Measurements from ENCODE around the gene EPHB6. TPM values are rescaled to one million over a fixed set of nuclear protein-coding genes. Genes with fewer than 3 reads are reported as not detected.

Gene EPHB6
- polyA plus RNA-seq, 1 donor from 2014 or later = 37.6 TPM

DNA sequence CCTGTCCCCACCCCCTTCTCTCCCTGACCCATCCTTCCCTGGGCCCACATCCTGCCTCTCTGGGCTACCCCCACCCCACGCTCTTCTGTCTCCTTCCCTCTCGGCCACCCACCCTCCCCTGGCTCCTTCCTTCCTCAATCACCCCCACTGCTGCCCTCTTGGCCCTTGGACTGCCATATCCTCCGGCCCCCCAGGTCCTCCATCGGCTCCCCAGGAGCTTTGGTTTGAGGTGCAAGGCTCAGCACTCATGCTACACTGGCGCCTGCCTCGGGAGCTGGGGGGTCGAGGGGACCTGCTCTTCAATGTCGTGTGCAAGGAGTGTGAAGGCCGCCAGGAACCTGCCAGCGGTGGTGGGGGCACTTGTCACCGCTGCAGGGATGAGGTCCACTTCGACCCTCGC, 10.9 kb downstream of the EPHB6 start:
- Mint-ChIP-seq H3K9me3 (no peaks in the 10 kb centered on the region), H3K27ac (no peak overlapping the region), H3K27me3 (no peaks in the 10 kb centered on the region), H3K4me3 (no peak overlapping the region), H3K4me1 (peaks cover 0 to 5% (median 0%) of the 10 kb centered on the region in 3 donors), H3K36me3 (peaks cover 10% of the 10 kb centered on the region)

DNA sequence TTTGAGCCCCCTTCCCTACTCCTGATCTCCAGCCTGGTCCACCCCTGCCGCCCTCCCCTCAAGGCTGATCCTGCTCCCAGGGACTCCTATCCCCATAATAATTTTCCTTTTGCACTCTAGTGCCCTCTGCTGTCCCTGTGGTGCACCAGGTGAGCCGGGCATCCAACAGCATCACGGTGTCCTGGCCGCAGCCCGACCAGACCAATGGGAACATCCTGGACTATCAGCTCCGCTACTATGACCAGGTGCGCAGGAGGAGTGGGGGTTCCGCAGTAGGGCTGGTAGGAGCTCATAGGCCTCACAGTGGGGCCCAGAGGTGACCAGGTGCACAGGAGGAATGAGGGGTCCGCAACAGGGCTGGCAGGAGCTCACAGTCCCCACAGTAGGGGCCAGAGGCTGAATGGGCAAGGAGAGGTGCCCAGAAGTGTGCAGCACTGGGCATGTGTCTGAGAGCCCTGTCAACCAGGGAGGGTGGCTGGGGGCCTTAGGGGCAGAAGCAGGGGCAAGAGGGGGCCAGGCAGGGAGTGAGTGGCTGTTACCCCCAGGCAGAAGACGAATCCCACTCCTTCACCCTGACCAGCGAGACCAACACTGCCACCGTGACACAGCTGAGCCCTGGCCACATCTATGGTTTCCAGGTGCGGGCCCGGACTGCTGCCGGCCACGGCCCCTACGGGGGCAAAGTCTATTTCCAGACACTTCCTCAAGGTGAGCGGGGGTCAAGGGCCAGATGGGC, 11.7 kb downstream of the EPHB6 start:
- Mint-ChIP-seq H3K27ac (no peak overlapping the region), H3K36me3 (peaks cover 10% of the 10 kb centered on the region), H3K4me3 (no peak overlapping the region), H3K27me3 (no peaks in the 10 kb centered on the region), H3K9me3 (no peaks in the 10 kb centered on the region), H3K4me1 (peaks cover 0 to 5% (median 0%) of the 10 kb centered on the region in 3 donors)

GRCh38 chr7:142867097-142867378, 12.2 kb downstream of the EPHB6 start:
- no peak overlapping the region for H3K27ac Mint-ChIP-seq
- peaks cover 7% of the 10 kb centered on the region for H3K36me3 Mint-ChIP-seq

DNA sequence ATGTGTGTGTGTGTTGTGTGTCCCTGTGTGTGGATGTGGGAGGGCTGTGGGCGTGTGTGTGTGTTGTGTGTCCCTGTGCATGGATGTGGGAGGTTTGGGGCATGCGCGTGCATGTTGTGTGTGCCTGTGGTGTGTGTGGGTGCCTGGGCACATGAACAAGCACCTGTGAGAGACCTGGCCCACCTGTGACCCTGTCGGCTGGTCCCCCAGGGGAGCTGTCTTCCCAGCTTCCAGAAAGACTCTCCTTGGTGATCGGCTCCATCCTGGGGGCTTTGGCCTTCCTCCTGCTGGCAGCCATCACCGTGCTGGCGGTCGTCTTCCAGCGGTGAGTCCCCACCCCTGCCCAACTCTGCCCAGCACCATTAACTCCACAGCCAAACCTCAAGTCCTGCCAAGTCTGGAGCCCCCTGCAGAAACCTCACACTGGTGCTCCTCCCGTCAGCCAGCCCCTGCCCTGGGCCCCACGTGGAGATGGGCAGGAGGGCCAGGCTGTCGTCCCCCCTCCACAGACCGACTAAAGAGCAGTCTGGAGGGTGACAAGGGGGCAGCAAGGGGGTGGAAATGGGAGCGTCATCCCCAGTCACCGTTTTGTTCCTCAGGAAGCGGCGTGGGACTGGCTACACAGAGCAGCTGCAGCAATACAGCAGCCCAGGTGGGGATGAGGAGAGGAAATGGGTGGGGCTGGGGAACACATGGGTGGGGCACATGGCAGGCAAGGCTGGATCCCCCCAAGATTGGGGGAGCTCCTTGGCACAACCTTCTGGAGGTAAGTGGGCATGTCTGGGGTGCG, 12.7 kb downstream of the EPHB6 start:
- Mint-ChIP-seq H3K36me3 (peaks cover 6% of the 10 kb centered on the region), H3K4me1 (peaks cover 0 to 5% (median 0%) of the 10 kb centered on the region in 3 donors), H3K9me3 (no peaks in the 10 kb centered on the region), H3K27ac (no peak overlapping the region), H3K4me3 (no peak overlapping the region), H3K27me3 (no peaks in the 10 kb centered on the region)

More at GRCh38 chr7:142867097-142867378, 12.2 kb downstream of the EPHB6 start:
- H3K9me3 Mint-ChIP-seq = no peaks in the 10 kb centered on the region
- peaks cover 0 to 5% (median 0%) of the 10 kb centered on the region in 3 donors for H3K4me1 Mint-ChIP-seq
- no peaks in the 10 kb centered on the region for H3K27me3 Mint-ChIP-seq
- H3K4me3 Mint-ChIP-seq = no peak overlapping the region

- peaks cover 1% of the 10 kb centered on the region for H3K36me3 Mint-ChIP-seq
- no peak overlapping the region for H3K4me3 Mint-ChIP-seq
- H3K27ac Mint-ChIP-seq = no peak overlapping the region
- peaks cover 0 to 2% (median 2%) of the 10 kb centered on the region in 3 donors for H3K4me1 Mint-ChIP-seq
- no peaks in the 10 kb centered on the region for H3K27me3 Mint-ChIP-seq
- no peaks in the 10 kb centered on the region for H3K9me3 Mint-ChIP-seq
Measured at GRCh38 chr7:142868188-142868985, 13.5 kb downstream of the EPHB6 start.

DNA sequence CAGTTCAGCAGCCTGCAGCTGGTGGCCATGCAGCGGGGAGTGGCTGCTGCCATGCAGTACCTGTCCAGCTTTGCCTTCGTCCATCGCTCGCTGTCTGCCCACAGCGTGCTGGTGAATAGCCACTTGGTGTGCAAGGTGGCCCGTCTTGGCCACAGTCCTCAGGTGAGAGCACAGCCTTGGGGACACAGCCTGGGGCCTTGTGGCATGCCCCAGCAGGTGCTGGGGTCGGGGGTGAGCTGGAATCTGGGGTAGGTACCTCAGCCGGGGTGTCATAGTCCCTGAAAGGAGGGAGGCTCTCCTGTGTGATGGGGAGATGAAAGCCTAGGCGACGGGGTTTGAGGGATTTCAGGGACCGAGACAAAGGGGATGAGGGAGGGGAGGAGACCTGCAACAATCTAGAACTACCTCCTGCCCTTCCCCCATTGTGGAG, 14.1 kb downstream of the EPHB6 start:
- Mint-ChIP-seq H3K27me3 (no peaks in the 10 kb centered on the region), H3K9me3 (no peaks in the 10 kb centered on the region), H3K36me3 (peaks cover 5% of the 10 kb centered on the region), H3K27ac (no peak overlapping the region), H3K4me3 (no peak overlapping the region), H3K4me1 (peaks cover 0 to 2% (median 2%) of the 10 kb centered on the region in 3 donors)

- Mint-ChIP-seq H3K36me3 (peaks cover 5% of the 10 kb centered on the region), H3K27ac (no peak overlapping the region), H3K4me3 (no peak overlapping the region), H3K4me1 (peaks cover 0 to 2% (median 2%) of the 10 kb centered on the region in 3 donors), H3K9me3 (no peaks in the 10 kb centered on the region), H3K27me3 (peaks cover 1% of the 10 kb centered on the region)
Measured at GRCh38 chr7:142869434-142869833, 14.6 kb downstream of the EPHB6 start.

DNA sequence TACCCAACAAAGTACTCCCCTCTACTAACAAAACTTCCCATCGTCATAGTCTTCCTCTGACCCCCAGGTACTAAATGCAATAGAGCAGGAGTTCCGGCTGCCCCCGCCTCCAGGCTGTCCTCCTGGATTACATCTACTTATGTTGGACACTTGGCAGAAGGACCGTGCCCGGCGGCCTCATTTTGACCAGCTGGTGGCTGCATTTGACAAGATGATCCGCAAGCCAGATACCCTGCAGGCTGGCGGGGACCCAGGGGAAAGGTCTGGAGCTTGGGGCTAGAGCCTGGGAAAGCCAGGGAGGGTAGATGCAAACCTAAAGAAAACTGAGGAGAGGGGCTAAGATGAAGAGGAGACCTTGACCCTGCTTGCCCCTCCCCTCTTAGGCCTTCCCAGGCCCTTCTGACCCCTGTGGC, 15.3 kb downstream of the EPHB6 start:
- H3K27ac Mint-ChIP-seq = peak overlapping the region in 1 of 3 donors; percentile 32
- no peak overlapping the region for H3K4me3 Mint-ChIP-seq
- peaks cover 5% of the 10 kb centered on the region for H3K36me3 Mint-ChIP-seq

DNA sequence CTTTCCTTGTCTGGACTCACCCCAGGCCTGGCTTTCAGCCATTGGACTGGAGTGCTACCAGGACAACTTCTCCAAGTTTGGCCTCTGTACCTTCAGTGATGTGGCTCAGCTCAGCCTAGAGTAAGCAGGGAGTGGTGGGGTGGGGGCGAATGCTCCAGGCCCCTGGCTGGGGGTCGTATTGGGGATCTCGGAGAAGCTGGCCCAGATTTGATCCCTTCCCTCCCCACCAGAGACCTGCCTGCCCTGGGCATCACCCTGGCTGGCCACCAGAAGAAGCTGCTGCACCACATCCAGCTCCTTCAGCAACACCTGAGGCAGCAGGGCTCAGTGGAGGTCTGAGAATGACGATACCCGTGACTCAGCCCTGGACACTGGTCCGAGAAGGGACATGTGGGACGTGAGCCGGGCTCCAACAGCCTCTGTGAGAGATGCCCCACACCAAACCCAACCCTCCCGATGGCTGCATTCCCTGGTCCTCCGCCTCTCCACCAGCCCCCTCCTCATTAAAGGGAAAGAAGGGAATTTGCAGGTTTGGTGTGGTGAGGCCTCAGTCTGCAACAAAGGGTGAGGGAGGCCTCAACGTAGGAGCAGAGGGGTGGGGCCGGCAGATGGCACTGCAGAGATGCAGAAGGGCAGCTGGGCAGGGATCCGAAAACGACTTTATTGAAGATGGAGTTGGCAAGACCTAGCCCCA, 15.8 kb downstream of the EPHB6 start:
- Mint-ChIP-seq H3K9me3 (no peaks in the 10 kb centered on the region), H3K4me3 (no peak overlapping the region), H3K27ac (no peak overlapping the region)

More for the DNA sequence above, 15.3 kb downstream of the EPHB6 start:
- peaks cover 1% of the 10 kb centered on the region for H3K27me3 Mint-ChIP-seq
- H3K9me3 Mint-ChIP-seq = no peaks in the 10 kb centered on the region
- peaks cover 0 to 2% (median 2%) of the 10 kb centered on the region in 3 donors for H3K4me1 Mint-ChIP-seq

GRCh38 chr7:142871260-142872105, 16.6 kb downstream of the EPHB6 start:
- Mint-ChIP-seq H3K9me3 (no peaks in the 10 kb centered on the region), H3K27me3 (peaks cover 1% of the 10 kb centered on the region), H3K36me3 (peaks cover 4% of the 10 kb centered on the region), H3K27ac (no peak overlapping the region), H3K4me1 (peaks cover 0 to 2% (median 0%) of the 10 kb centered on the region in 3 donors), H3K4me3 (no peak overlapping the region)

More for the DNA sequence above, 15.8 kb downstream of the EPHB6 start:
- H3K36me3 Mint-ChIP-seq = peaks cover 5% of the 10 kb centered on the region
- H3K27me3 Mint-ChIP-seq = peaks cover 1% of the 10 kb centered on the region
- H3K4me1 Mint-ChIP-seq = peaks cover 0 to 2% (median 2%) of the 10 kb centered on the region in 3 donors

- peaks cover 4% of the 10 kb centered on the region for H3K36me3 Mint-ChIP-seq
- no peaks in the 10 kb centered on the region for H3K9me3 Mint-ChIP-seq
- H3K4me1 Mint-ChIP-seq = peaks cover 0 to 2% (median 0%) of the 10 kb centered on the region in 3 donors
- H3K27me3 Mint-ChIP-seq = peaks cover 3% of the 10 kb centered on the region
- no peak overlapping the region for H3K27ac Mint-ChIP-seq
- H3K4me3 Mint-ChIP-seq = no peak overlapping the region
Measured at GRCh38 chr7:142872106-142872675, 17.3 kb downstream of the EPHB6 start.

GRCh38 chr7:142873281-142873784, 18.5 kb downstream of the EPHB6 start:
- no peaks in the 10 kb centered on the region for H3K9me3 Mint-ChIP-seq
- peak overlapping the region in 1 of 3 donors; percentile 87 for H3K27ac Mint-ChIP-seq
- no peak overlapping the region for H3K4me3 Mint-ChIP-seq
- peaks cover 3% of the 10 kb centered on the region for H3K27me3 Mint-ChIP-seq
- peaks cover 0 to 2% (median 0%) of the 10 kb centered on the region in 3 donors for H3K4me1 Mint-ChIP-seq
- H3K36me3 Mint-ChIP-seq = peaks cover 4% of the 10 kb centered on the region

GRCh38 chr7:142873871-142874270, 19.0 kb downstream of the EPHB6 start:
- Mint-ChIP-seq H3K4me1 (peaks cover 0 to 2% (median 0%) of the 10 kb centered on the region in 3 donors), H3K36me3 (peaks cover 4% of the 10 kb centered on the region), H3K9me3 (no peaks in the 10 kb centered on the region), H3K27me3 (peaks cover 3% of the 10 kb centered on the region), H3K4me3 (no peak overlapping the region), H3K27ac (no peak overlapping the region)

All from IgD-negative memory B cell (primary cell).